Progenitor cell of endocrine pancreas (in vitro differentiated cells): ENCODE data around the gene C19orf47. TPM values are rescaled to one million over a fixed set of nuclear protein-coding genes. Genes with fewer than 3 reads are reported as not detected.

Experiments
- DNase-seq: peaks from one replicate; pipeline ENCODE4 v3.0.0; 2021; ENCODE audit warnings: low spot score; ENCODE audit not compliant: unreplicated experiment
- H3K27ac Mint-ChIP-seq: 2 replicates; pipeline ENCODE4 v1.8.0; 2021; ENCODE audit warnings: mild to moderate bottlenecking, moderate library complexity, mixed read lengths
- H3K27me3 Mint-ChIP-seq: 2 replicates; pipeline ENCODE4 v1.8.0; 2021; ENCODE audit warnings: mixed read lengths
- H3K36me3 Mint-ChIP-seq: 2 replicates; pipeline ENCODE4 v1.8.0; 2022; ENCODE audit warnings: mixed read lengths; ENCODE audit not compliant: insufficient read depth
- H3K4me1 Mint-ChIP-seq: 2 replicates; pipeline ENCODE4 v1.8.0; 2021; ENCODE audit warnings: low read depth, mixed read lengths
- H3K4me3 Mint-ChIP-seq: 2 replicates; pipeline ENCODE4 v1.8.0; 2021; ENCODE audit warnings: low read depth, mild to moderate bottlenecking, moderate library complexity, mixed read lengths
- H3K9me3 Mint-ChIP-seq: 2 replicates; pipeline ENCODE4 v1.8.0; 2021; ENCODE audit warnings: low read depth, mixed read lengths
- CTCF ChIP-seq: fragments of 200-600 bp; sonication (generic); IDR thresholded peaks from one replicate; pipeline ENCODE4 v1.5.0; 2021; ENCODE audit warnings: antibody characterized with exemption, mild to moderate bottlenecking; ENCODE audit not compliant: unreplicated experiment
- total RNA-seq: library from RNA; stranded (reverse); gene quantifications from 2 replicates; pipeline ENCODE4 v1.2.1, GENCODE V29; 2021

C19orf47 gene
- total RNA-seq, 1 donor from 2014 or later, result 19.1 TPM

- Mint-ChIP-seq H3K27me3 (no peaks in the 10 kb centered on the region), H3K4me3 (no peak overlapping the region), H3K9me3 (no peaks in the 10 kb centered on the region), H3K36me3 (peaks cover 9% of the 10 kb centered on the region), H3K27ac (peak overlapping the region; percentile 29), H3K4me1 (no peaks in the 10 kb centered on the region)
- no peak for DNase-seq
- TF ChIP-seq CTCF, result no peak
Measured at GRCh38 chr19:40341601-40342482, 6.4 kb downstream of the C19orf47 start.

- no peaks in the 10 kb centered on the region for H3K27me3 Mint-ChIP-seq
- H3K4me3 Mint-ChIP-seq, result no peak overlapping the region
- peak overlapping the region; percentile 9 for H3K27ac Mint-ChIP-seq
- TF ChIP-seq CTCF, result no peak
- no peak for DNase-seq
- H3K9me3 Mint-ChIP-seq, result no peaks in the 10 kb centered on the region
- peaks cover 12% of the 10 kb centered on the region for H3K36me3 Mint-ChIP-seq
- no peaks in the 10 kb centered on the region for H3K4me1 Mint-ChIP-seq
Measured at GRCh38 chr19:40339018-40339728, 9.0 kb downstream of the C19orf47 start.

- Mint-ChIP-seq H3K36me3 (peaks cover 19% of the 10 kb centered on the region), H3K4me1 (no peaks in the 10 kb centered on the region), H3K27me3 (no peaks in the 10 kb centered on the region), H3K9me3 (no peaks in the 10 kb centered on the region), H3K4me3 (no peak overlapping the region), H3K27ac (no peak overlapping the region)
- no peak for DNase-seq
- TF ChIP-seq CTCF, result no peak
Measured at GRCh38 chr19:40337594-40337993, 10.6 kb downstream of the C19orf47 start.

- DNase-seq, result no peak
- H3K9me3 Mint-ChIP-seq, result no peaks in the 10 kb centered on the region
- TF ChIP-seq CTCF, result no peak
- H3K27ac Mint-ChIP-seq, result no peak overlapping the region
- no peak overlapping the region for H3K4me3 Mint-ChIP-seq
- H3K36me3 Mint-ChIP-seq, result peaks cover 20% of the 10 kb centered on the region
- H3K4me1 Mint-ChIP-seq, result no peaks in the 10 kb centered on the region
- H3K27me3 Mint-ChIP-seq, result no peaks in the 10 kb centered on the region
Measured at GRCh38 chr19:40337107-40337506, 11.1 kb downstream of the C19orf47 start.

GRCh38 chr19:40336601-40336900, 11.6 kb downstream of the C19orf47 start:
- H3K36me3 Mint-ChIP-seq, result peaks cover 22% of the 10 kb centered on the region
- no peaks in the 10 kb centered on the region for H3K9me3 Mint-ChIP-seq
- no peak overlapping the region for H3K27ac Mint-ChIP-seq
- no peaks in the 10 kb centered on the region for H3K4me1 Mint-ChIP-seq
- H3K27me3 Mint-ChIP-seq, result no peaks in the 10 kb centered on the region
- no peak overlapping the region for H3K4me3 Mint-ChIP-seq
- no peak for TF ChIP-seq CTCF
- DNase-seq, result no peak
